ELR (cell line): Measurements from ENCODE around the gene SESTD1.
"Not testable (repeated sequence)": the region's sequence is repeated elsewhere in the genome, so short reads cannot be mapped to it uniquely, and the experiment has no call there.

Experiments used
- DNase-seq: peaks from one replicate; pipeline ENCODE4 v3.0.0-alpha.2; 2015; ENCODE audit warnings: low read depth

The SESTD1 gene

GRCh38 chr2:179237209-179237946, 27.3 kb downstream of the SESTD1 start:
- DNase-seq: no peak

- no peak for DNase-seq
These were observed 29.0 kb downstream of the SESTD1 start for GRCh38 chr2:179235463-179236108.

- DNase-seq: no peak
These were observed 29.9 kb downstream of the SESTD1 start for GRCh38 chr2:179234658-179235240.

GRCh38 chr2:179233626-179234430, 30.8 kb downstream of the SESTD1 start:
- no peak for DNase-seq

- no peak for DNase-seq
These were observed 31.5 kb downstream of the SESTD1 start for GRCh38 chr2:179233083-179233490.

- DNase-seq: no peak
These were observed 37.7 kb downstream of the SESTD1 start for GRCh38 chr2:179226961-179227259.

GRCh38 chr2:179226203-179226960, 38.2 kb downstream of the SESTD1 start:
- no peak for DNase-seq

- DNase-seq: no peak
These were observed 40.3 kb downstream of the SESTD1 start for GRCh38 chr2:179224361-179224760.

- no peak for DNase-seq
These were observed 42.6 kb downstream of the SESTD1 start for GRCh38 chr2:179222076-179222475.

GRCh38 chr2:179218848-179219594, 45.6 kb downstream of the SESTD1 start:
- DNase-seq: peak; percentile 73

GRCh38 chr2:179214671-179215070, 50.0 kb downstream of the SESTD1 start:
- not testable (repeated sequence) for DNase-seq

- no peak for DNase-seq
These were observed 53.3 kb downstream of the SESTD1 start for GRCh38 chr2:179211355-179211754.

GRCh38 chr2:179208277-179208676, 56.4 kb downstream of the SESTD1 start:
- DNase-seq: not testable (repeated sequence)

- no peak for DNase-seq
These were observed 57.6 kb downstream of the SESTD1 start for GRCh38 chr2:179207047-179207446.

GRCh38 chr2:179201869-179202268, 62.8 kb downstream of the SESTD1 start:
- peak; percentile 36 for DNase-seq

- DNase-seq: not testable (repeated sequence)
These were observed 68.6 kb downstream of the SESTD1 start for GRCh38 chr2:179195926-179196590.

- no peak for DNase-seq
These were observed 69.5 kb downstream of the SESTD1 start for GRCh38 chr2:179195141-179195540.

GRCh38 chr2:179193759-179194394, 70.8 kb downstream of the SESTD1 start:
- DNase-seq: no peak

GRCh38 chr2:179191110-179191509, 73.5 kb downstream of the SESTD1 start:
- no peak for DNase-seq

GRCh38 chr2:179186126-179186525, 78.5 kb downstream of the SESTD1 start:
- DNase-seq: peak; percentile 44
